NCI-H1092 (cell line): ENCODE data around the gene HNRNPA3.
A peak's percentile ranks its signal among the peaks of the same experiment; 100 is the strongest.
"Not testable (repeated sequence)": the region's sequence is repeated elsewhere in the genome, so short reads cannot be mapped to it uniquely, and the experiment has no call there.

Source experiments
- DNase-seq: peaks from one replicate; lab custom pipeline; 2025; lab: John Stamatoyannopoulos, UW

Gene HNRNPA3

DNA sequence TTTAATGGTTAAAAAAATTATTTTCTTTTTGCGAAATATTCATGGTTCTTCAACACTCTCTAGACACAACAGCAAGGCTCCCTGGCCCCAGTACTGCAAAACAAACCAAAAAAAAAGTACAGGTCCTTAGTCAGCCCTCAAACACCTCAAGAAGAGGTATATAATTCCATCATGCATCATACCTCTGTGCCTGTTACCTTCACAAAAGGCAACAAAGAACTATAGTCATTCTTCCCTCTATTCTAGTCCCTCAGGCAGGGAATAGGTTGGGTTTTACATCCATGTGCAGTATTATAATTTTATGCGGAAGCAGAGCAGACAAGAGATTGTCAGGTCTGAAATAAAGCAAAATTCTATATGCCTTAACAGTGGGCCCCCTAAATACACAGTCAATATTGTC, 43.4 kb downstream of the HNRNPA3 start:
- no peak for DNase-seq

DNA sequence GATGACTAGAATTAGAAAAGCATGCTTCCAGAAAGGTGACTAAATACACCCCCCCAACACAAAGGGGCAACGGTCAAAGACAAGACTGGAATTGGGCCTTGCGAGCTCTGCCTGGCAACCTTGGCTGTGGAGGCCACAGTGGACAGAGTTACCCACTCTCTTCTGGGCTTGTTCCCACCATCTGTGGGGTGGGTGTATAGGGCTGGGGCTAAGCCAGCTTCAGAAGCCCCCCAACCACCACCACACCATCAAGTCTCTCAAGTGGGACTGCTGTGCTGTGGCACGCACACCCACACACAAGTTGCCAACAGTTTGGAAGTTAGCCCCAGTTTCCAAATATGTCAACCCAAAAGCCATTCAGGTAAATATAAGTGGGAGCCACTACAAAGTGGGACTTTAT, 44.1 kb downstream of the HNRNPA3 start:
- DNase-seq: no peak

DNA sequence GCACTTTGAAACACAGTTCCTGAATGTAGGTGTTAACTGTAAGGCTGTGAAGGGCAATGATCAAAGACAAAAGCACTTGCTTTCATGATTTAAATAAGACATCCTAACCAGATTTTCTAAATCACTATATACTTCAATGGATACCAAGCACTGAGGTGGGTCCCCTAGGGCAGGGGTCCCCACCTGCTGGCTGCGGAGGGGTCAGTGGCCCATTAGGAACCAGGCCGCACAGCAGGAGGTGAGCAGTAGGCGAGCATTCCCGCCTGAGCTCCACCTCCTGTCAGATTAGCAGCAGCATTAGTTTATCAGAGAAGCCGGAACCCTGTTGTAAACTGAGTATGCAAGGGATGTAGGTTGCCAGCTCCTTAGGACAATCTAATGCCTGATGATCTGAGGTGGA, 44.9 kb downstream of the HNRNPA3 start:
- DNase-seq: no peak

DNA sequence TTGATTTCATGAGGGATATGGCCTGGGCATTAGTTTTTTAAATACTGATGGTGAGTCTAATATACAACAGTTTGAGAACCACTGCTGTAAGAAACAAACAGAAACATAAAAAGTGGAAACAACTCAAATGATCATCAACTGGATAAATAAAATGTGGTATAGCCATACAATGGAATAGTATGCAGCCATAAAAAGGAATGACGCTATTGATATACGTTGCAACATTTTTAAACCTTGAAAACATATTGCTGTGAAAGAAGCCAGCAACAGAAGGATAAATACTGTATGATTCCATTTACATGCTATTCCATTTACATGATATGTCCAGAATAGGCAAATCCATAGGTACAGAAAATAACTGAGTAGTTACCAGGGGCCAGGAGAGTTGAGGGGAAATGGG, 45.5 kb downstream of the HNRNPA3 start:
- no peak for DNase-seq

DNA sequence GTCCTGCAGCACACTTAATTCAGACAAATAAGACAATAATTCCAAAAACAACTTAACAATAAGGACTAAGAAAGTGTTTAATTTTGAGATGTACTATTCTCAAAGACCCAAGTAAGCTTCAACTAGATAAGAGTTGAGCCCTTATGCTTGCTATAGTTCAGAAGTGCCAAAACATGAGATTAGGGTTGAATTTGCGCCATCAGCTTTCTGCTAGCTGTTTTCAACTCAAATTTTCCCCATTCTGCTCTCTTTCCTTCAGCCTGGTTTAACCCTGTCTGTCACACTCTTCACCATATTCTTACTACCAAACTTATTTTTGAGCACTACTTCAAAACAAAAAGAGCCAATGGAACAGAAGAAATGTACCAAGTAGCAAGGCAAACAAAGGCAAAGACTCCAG, 47.8 kb downstream of the HNRNPA3 start:
- DNase-seq: no peak

DNA sequence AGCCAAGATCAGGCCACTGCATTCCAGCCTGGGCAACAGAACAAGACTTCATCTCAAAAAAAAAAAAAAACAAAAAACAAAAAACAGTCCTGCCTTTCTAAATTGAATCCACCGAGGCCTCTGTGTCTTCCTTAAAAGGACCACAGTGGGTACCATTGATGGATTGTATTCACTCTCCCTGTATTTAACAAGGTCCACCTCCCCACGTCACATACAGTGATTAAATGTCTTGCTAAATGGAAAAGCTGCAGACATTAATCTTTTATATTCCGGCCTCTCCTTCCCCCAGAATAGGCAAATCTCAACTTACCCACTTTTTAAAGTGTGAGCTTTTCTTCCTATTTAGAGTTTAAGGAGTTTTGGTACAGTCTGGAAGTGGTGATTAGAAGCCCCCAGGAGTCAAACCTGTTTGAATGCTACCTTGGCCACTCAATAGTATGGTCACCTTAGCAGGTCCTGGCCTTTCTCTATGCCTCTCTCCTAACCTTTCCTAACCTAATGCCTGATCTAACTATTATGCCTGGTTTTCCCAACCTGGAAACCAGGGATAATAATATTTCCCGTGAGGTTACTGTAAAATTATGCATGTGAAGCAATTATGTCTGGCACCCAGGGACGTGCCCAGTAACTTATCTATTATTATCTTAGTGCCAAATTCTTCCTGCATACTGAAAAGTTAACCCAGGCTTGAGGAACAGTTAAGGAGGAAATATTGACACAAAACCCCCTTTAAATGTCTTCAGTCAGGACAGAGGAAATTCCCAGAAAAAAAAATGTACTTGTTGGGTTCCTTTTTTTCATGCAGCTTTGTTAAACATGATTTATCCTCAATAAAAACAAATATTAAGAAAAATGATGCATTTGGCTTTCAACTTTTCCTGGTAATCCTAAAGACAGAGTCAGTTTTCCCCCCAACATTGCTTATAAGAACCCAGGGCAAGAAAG, 48.8 kb downstream of the HNRNPA3 start:
- DNase-seq: no peak

DNA sequence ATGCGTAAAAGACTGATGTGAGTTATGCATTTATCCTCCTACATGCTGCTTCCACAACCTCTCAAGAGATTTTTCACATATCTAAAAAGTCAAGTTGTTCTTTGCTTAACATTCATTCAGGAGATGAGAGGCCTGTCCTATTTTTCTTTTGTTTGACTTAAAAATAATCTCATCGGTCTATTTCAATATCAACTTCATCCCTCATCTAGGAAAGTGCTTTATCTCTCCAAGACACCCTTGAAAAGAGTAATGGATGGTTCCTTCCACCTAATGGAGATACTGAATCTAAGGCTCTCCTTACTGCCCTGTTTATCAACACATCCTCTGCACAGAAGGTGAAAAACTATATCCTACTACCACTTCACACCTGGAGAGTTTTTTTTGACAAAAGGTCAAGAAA, 49.5 kb downstream of the HNRNPA3 start:
- DNase-seq: no peak

DNA sequence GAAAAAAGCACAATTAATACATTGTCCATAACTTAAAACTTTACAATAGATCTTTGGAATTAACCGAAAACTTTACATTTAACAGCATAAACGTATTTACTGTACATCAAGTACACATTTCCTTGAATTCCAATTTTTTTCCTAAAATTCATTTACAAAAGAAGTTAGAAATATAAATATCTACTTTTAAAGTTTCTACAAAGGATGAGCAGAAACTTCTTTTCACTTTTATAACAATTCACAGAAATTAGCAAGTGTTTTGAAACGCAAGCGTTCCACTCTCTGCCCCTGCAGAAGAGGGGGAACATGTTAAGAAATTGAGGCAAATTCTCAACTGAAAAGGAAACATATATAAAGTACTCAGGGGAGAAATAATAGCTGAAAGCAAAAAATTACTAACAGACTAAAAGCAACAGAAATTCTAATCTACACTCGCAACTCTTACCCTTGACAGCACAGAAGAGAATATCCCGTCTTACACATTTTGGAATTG, 50.4 kb downstream of the HNRNPA3 start:
- DNase-seq: no peak

DNA sequence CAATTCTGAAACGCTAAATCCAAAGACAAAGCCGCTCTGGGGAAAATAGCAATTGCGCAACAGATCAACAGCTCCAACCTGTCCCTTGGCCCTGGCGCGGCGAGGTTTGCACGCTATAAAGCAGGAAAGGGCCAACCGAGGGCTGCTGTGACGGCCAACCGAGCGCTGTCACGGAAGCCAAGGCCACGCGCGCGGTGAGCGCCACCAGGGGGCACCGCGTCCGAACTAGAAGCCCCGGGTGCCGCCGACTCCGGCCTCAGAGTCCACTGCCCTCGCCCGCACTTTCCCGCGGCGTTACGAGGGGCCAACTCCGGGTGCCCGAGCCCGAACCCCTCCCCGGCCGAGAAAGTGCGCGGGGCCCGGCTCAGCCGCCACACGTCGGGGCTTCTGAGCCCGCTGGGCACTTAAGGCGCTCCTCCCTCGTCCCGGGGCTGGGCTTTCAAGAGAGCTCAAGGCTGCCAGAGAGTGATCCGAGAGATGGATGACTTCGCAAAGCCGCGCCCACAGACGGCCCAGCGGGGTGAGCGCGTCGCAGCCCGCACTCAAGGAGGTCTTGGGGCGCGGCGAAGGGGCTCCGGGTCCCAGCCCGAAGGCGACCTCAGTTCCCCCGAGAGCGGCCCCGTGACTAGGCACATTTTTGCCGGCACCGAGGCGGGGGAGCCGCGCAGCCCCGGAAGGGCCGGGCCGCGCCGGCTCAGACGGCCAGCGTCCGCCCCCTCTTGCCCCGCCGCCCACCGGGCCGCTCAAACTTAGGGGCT, 51.0 kb downstream of the HNRNPA3 start:
- peak; percentile 87 for DNase-seq

DNA sequence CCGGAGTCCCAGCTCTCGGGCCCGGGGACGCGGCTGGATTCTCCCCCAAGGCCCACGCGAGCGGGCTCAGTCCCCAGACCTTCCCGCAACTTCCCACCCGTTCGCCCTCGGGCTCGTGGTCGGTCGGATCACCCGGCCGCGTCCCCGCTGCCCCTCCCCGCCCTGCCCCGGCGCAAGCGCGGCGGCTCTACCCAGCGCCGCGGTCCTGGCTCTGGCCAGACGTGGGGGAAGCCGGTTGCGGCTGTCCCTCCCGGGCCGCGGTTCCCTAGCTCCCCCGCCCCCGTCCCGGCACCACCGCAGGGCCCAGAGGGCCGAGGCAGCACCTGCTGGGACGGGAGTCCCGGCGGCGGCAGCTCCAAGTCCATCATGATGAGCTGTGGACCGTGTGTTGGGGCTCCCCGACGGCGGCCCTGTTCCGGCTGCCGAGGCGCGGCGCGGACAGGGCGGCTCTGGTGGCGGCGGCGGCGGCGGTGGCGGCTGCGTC, 51.7 kb downstream of the HNRNPA3 start:
- DNase-seq: no peak

DNA sequence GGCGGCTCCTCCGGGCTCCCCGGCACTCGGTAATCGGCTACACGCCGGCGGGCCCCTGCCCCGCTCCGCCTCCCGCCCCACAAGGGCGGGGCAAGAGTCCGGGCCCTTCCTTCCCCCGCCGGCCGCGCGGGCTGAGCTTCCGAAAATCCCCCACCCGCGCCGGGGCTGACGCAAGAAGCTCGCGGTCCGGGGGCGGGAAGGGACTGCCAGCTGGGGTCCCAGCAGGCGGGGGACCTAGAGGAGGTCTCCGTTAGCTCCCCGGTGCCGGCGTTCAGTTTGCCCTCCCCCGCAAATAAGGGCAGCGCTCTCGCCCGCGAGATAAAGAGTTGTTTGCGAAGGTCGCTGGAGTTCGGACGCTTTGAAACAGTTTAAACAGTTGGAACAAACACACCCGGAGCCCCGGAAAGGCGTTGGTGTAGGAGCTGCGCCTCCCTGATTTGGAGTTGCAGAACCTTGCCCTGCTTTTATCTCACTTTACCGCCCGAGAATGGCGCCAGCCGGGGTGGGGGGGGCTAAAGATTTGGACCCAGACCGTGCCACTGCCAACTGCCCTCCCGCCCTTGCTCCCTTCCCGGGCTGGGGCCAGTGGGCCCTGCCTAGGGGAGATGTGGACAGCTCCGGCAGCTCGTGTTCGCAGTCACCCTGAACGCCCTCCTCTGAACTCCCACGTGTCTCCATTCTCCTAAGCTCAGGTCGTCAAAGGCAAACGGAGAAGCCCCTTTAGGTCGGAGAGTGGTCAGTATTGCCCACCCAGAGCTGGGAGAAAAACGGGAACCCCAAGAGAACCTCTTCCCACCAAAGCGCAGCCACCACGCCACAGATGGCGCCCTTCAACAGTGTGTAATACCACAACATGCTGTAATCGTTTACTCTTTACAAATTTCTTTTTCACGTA, 52.3 kb downstream of the HNRNPA3 start, which contains the start of gene NFE2L2:
Gene NFE2L2 (minus strand): TSS at position 35 of the 895 bp plus-strand sequence. CDS start 151 bp downstream, outside the sequence.
- DNase-seq: peak; percentile 72

DNA sequence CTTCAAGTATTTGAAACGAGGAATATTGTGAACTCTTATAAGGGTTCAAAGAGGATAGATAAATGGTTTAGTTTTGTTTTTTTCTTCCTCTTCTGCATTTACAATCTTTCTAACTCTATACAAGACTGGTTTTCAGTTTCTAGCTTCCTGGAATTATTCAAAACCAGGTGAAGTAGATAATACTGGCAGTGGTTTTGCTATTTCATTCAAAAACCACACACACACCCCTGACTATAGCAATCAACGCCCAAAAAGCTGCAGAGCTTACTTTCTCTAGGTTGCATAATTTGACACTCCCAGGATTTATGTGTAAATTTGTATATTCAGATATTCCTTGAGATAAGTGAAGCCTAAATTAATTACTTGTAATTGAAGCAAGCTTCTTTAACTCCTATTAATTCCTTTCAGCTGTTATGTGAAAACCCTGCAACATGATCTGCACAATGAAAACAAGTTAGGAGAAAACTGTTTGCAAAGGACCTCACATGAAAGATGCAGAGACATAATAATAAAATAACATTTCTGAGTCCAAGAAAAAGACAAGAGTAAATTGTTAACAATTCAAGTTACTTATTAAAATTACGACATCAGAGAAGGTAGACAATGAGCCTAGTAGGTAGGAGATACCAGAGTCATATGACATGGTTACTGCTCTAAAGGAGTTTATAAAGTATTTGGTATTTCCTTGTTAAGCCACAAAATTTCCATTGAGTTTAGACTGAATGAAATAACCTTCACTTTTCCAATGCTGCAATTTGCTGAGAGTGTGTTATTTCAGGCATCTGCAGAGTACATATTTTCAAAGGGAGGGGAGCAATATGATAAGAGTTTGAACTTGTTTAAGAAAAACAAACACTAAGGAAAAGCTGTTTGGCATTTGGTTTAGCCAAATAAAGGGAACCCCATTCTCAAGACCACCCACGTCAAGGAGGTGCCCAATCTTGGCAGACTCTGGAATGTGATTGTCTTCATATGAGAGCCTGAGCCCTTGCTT, 53.5 kb downstream of the HNRNPA3 start:
- no peak for DNase-seq

DNA sequence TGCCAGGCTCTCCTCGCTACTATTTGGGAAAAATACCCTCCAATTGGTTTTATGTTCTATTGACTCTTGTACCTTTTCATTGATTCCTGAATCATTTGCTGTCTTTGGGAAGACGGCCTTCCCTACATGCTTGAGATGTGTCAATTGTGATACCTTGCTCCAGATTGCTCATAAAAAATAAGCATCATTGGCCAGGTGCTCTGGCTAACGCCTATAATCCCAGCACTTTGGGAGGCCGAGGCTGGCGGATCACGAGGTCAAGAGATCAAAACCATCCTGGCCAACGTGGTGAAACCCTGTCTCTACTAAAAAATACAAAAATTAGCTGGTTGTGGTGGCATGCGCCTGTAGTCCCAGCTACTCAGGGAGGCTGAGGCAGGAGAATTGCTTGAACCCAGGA, 54.4 kb downstream of the HNRNPA3 start:
- DNase-seq: not testable (repeated sequence)

DNA sequence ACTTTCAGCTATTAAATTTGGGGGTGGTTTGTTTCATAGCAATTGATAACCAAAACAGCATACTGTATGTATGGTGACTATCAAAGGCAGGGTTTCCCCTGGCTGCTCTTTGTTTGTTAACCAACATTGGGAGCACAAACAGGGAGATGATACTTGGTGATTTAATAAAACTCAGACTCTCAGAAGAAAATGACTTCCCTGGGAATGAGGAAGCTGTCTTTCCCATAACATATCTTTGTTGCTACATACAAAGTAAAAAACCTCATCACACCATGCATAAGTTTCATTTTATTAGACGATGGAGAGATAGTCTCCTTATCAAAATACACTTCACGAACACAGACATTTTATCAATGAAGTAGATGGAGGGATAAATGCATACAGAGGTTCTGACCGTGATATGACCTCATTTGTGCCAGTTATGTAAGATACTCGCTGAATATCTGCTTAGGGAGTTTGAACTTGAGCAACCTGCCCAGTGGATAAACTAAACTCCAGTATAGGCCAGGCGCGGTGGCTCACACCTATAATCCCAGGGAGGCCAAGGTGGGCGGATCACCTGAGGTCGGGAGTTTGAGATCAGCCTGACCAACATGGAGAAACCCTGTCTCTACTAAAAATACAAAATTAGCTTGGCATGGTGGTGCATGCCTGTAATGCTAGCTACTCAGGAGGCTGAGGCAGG, 55.7 kb downstream of the HNRNPA3 start:
- DNase-seq: no peak

DNA sequence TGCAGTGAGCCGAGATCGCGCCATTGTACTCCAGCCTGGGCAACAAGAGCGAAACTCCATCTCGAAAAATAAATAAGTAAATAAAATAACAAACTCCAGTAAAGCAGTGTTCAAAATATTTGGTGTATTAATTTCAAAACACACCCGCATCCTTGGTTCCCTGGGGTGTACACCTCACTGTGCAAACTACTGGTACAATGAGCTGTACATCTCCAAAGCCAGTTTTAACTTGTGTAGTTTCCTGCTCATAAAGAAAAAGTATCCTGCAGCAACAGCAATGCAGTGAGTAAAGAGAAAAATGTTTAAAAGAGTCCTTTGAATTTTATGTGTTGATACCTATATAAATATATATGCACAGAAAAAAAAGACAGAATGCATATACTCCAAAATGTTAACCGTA, 56.3 kb downstream of the HNRNPA3 start:
- no peak for DNase-seq

DNA sequence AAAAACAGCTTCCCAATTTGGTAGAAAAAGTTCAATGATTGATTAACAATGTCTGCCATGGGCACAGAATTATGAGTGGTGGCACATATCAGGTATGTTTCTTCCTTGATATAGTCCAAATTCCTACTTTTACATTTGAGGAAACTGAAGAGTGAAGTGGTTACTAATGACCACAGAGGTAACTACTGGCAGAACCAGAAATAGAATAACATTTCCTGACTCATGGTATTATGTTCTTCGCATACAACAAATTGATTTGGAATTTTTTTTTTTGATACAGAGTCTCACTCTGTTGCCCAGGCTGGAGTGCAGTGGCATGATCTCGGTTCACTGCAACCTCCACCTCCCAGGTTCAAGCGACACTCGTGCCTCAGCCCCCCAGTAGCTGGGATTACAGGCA, 57.9 kb downstream of the HNRNPA3 start:
- no peak for DNase-seq

DNA sequence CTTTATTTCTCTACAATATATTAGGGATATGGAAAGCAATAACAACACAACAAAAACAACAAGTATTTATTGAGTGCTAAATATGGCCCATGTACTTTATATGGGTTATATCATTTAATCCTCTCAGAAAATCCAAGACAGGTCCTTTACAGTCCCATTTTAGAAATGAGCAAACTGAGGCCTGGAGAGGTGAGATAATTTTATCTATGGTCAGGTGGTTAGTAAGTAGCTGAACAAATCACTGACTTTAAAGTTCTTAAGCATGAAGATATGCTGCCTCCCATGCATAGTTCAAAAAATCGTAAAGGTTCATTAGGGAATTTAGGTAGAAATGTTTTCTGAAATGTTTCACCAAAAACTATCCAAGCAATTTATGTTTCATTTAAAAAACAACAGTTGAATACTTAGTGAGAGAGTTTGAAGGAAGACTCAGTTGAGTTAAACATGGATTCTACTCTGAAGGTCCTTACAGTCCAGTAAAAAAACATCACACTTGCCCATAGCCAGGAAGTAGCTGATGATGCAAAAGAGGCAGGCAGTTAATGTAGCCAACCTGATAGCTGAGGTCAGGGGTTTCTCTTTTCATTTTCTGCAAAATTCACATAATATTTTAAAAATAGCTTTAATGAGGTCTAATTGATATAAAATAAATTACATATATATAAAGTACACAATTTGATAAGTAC, 59.5 kb downstream of the HNRNPA3 start:
- no peak for DNase-seq

DNA sequence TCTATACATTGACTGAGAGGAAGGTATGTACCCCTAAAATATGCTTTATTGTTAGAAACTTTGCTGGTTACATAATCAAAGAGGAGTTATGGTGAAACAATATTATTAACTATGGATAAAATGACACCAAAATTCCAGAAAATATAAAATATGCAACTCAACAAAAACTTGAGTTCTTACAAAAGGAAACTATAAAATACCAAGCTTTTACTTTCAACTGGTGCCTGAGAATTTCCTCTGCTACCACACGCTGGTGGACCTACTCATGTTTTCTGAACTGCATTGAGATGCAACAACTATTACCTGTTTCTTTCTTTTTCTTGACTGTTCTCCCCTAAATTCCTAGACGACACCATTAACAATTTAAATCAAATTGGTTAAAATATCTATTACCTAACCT, 60.2 kb downstream of the HNRNPA3 start:
- DNase-seq: no peak

DNA sequence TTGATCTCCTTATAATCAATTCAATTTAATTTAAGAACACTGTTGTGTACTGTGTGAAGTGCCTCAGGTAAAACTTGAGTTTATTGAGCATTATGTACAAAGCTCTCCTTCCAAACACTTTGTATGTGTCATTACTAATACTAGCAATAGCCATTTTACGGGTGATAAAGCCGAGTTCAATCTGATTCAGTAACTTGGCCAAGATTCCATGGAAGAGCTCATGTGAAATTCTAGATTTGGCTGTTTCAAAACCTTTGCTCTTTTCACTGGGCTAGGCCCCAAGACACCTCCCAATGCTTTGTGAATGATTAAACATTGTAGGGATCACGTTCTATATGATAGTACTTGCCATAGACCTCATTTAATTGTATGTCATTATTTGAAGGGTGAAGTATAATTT, 60.8 kb downstream of the HNRNPA3 start:
- DNase-seq: no peak
